HG02970 (cell line): ENCODE data around the gene VAV3.

Source experiments
- ATAC-seq: cut with Tn5 transposase; IDR thresholded peaks from one replicate; pipeline ENCODE4 v1.9.1; 2021; ENCODE audit warnings: mild to moderate bottlenecking, moderate library complexity, moderate number of reproducible peaks; ENCODE audit not compliant: unreplicated experiment, low FRiP score

Gene VAV3

DNA sequence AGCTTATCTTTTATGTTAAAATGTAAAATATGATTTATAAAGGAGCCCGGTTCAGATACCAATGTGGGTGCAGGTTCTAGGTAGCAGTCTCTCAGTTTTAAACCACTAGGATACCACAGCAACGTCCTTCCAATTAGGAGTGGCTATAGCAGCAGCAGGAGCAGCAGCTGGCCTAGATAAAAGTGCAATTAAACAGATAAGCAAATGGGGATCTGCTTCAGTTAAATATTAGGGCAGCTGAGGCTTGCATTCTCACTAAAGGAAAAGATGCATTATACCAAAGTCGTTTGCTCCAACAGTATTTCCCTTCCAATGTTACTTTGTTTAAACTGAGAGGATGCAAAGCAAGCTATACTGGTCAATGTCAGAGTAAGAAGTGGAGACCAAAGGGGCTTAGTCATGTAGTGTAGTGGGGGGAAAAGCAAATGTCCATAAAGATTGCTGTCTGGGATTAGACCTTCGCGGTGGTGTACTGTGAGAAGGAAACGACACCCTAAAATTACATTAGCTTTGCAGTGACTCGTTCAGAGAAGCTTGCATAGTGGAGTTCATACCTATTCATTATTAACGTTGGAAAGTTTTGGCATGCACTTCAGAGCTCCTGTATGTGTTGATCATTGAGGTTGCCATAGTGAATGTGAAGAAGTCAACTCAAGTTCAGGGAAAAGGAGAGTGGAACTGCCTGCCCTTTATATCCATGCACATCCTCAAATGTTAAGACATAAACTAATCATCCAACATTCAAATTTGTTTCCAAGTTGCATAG is 272.2 kb downstream of the VAV3 start:
- no peak for ATAC-seq

DNA sequence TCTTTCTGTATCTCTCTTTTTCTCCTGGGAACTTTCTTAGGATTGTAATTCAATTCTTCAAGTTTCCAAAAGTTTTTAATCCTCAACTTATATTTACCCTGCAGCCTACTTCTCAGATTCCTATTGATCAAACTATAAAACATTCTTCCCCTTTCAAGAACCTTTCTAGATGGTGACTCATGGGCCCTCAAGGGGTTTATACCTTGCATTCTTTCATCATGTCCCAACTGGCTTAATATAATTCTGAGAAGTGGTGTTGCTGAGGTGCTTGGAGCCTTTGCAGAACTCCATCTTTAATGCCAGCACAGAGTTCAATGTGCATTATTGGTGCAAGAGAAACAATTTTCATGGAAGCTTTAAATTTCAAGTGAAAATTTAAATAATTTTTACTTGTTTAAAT is 273.4 kb downstream of the VAV3 start:
- no peak for ATAC-seq

DNA sequence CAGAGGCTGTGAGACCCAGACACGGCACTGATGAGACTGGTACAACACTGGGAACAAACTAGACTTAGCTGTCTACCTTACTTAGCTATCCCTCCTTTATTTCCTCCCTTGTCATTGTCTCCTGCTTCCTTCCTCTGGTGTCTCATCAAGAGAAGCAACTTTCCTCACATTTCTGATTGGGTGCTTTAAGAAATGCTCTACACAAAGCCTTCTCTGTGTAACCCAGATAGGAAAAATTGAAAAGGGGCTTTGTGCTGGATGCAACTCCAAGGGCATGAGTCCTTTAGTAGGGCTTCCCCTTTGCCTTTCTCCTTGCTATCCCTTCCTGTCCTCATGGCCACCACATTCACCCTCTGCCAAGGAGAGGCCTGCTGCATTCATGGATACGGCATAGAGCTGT is 274.5 kb downstream of the VAV3 start:
- no peak for ATAC-seq

GRCh38 chr1:107689733-107690132 is 275.2 kb downstream of the VAV3 start:
- no peak for ATAC-seq

- no peak for ATAC-seq
Observed at GRCh38 chr1:107689159-107689558, 275.8 kb downstream of the VAV3 start.

- no peak for ATAC-seq
Observed at GRCh38 chr1:107687849-107688753, 276.9 kb downstream of the VAV3 start.

- no peak for ATAC-seq
Observed at GRCh38 chr1:107683683-107684082, 281.3 kb downstream of the VAV3 start.

GRCh38 chr1:107683191-107683657 is 281.8 kb downstream of the VAV3 start:
- ATAC-seq, result no peak

GRCh38 chr1:107682467-107682866 is 282.5 kb downstream of the VAV3 start:
- no peak for ATAC-seq

DNA sequence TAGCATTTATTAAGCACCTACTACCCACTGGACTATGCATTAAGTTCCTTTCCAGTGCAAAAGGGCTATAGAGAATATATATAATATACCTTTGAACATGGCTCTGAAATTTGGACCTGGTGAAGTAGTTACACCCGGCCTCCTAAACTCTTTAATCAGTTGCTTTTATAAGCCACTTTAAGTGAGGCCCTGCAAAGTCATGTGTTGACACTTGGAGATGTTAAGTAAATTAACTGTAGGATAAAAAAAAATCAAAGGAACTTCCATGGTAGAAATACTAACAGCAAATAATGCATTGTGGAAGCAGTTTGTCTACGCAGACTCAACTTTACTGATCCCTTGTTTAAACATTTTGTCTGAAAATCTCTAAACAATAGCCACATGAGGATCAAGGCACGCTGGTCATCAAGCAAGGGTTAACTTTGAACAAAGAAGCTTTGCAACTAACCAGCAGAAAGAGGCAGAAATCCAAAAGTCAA is 283.9 kb downstream of the VAV3 start:
- ATAC-seq, result no peak

DNA sequence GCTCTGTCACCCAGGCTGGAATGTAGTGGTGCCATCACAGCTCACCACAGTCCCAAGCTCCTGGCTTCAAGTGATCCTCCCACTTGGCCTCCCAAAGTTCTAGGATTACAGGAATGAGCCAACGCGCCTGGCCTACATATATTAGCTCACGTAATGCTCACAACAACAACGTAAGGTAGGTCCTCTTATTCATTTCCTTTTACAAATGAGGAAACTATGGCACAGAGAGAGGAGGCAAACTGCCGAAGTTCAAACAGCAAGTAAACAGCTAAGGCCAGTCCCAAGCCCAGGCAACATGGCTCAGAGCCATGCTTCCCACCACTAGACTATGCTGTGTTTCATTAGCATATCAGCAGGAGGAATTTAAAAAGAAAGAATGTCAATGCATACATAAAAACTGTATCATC is 284.4 kb downstream of the VAV3 start:
- no peak for ATAC-seq

- no peak for ATAC-seq
Observed at GRCh38 chr1:107679411-107679953, 285.5 kb downstream of the VAV3 start.

GRCh38 chr1:107678993-107679392 is 286.0 kb downstream of the VAV3 start:
- ATAC-seq, result no peak

DNA sequence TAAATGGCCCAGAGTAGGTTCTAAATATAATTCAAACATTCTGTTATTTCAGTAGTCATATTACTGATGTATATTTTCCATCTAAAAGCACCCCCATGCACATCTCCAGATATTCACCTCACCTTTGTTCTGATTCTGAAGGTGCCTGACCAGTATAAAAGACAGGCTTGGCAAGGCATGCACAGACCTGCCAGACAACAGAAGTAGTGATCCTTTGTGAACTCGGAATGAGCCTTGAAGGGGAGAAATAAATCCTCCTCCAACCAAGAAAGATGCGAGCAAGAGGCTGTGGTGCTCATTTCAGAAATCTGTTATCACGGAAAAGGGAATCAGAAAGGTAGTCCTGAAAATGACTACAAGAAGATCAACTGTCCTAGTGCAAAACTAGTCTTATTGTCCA is 287.3 kb downstream of the VAV3 start:
- ATAC-seq, result no peak

DNA sequence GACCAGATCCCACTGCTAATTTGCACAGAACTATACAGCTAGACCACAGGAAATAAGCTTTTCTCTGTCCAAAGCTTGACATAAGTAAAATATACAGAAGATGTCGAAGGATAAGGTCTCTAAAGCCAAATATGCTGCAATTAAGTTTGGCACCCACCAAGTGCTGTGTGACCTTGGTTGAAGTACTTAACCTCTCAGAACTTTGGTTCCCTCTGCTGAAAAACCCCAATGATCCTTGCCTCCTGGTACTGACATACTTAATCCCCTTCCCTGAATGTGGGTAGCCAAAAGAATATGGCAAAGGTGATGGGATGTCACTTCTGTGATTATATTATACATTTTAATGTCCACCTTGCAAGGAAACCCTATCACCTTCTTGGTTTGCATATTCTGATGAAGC is 290.5 kb downstream of the VAV3 start:
- ATAC-seq, result no peak

DNA sequence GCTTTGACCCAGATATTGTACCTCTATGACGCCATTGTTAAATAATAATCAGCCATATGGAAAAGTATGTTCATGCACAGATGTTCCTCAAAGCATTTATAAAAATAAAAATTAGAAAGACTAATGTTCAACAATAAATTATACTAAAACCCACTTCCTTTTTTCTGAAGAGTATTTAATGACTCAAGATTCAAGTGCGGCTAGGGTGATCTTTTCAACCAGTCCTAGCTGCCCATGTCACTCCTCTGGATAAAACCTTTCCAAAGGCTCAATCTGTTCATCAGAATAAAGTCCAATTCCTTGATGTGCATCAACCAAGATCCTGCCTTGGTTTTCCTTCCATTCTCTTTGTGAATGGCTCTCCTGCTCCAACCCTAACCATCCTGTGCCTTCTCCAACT is 292.0 kb downstream of the VAV3 start:
- no peak for ATAC-seq

GRCh38 chr1:107670397-107671040 is 294.5 kb downstream of the VAV3 start:
- no peak for ATAC-seq

DNA sequence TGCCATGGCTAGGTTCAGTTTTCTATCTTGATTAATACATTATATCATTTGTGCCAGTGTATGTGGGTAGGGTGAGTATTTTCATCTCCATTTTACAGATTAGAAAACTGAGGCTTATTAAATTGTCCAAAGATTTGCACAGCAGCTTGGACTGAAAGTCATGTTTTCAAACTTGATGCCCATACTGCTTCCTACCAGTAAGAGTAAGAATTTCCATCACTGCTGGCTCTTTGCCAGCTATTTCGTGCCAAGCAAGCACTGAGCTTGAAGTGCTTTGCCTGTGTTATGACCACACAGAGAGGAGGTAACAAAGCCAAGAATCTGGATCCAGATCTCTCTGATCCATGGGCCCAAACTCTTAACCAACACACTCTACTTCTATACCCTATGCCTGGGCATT is 295.0 kb downstream of the VAV3 start:
- ATAC-seq, result no peak

DNA sequence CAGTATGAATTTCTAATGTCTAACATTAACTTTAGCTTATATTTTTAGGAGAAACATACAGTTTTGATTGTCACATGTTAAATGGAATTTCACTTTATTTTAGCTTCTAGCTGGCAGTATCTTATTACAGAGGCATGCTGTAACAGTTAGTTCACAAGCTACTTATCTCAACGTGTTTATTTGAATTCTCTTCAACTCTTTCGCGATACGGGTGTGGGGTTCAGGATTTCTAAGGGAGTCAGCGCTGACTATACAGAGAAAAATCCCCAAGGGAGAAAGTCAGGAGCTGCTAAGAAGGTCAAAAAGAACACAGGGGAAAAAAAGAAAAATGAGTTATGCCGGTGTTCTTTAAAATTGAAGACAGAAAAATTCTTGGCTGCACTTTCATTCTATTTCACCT is 296.2 kb downstream of the VAV3 start:
- no peak for ATAC-seq

GRCh38 chr1:107666493-107666892 is 298.5 kb downstream of the VAV3 start:
- ATAC-seq, result no peak
